SHP77 treated with DMSO at 0.1 percent for 48 hours (cell line): Measurements from ENCODE around the gene LAMA2.
"Not testable (repeated sequence)": the region's sequence is repeated elsewhere in the genome, so short reads cannot be mapped to it uniquely, and the experiment has no call there.

ENCODE experiments used
- DNase-seq: peaks from one replicate; lab custom pipeline; 2025; lab: John Stamatoyannopoulos, UW

LAMA2 gene

GRCh38 chr6:129130106-129130505 lies 247.2 kb downstream of the LAMA2 start:
- DNase-seq, result no peak

- no peak for DNase-seq
Measured at GRCh38 chr6:129130959-129131681, 248.2 kb downstream of the LAMA2 start.

- no peak for DNase-seq
Measured at GRCh38 chr6:129133770-129134192, 250.8 kb downstream of the LAMA2 start.

DNA sequence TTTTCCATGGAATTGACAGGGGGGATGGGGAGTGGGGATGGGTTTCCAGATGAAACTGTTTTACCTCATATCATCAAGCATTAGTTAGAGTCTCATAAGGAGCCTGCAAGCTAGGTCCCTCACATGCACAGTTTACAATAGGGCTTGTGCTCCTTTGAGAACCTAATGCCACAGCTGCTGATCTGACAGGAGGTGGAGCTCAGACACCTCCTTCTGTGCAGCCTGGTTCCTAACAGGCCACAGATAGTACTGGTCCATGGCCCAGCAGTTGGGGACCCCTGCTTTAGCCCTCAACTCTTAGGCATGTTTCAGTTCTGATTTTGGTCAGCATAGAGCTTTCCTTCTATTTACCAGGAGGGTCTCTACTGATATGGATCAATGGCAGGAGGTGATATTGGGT lies 251.6 kb downstream of the LAMA2 start:
- DNase-seq, result no peak

GRCh38 chr6:129135451-129135850 lies 252.5 kb downstream of the LAMA2 start:
- no peak for DNase-seq

GRCh38 chr6:129136751-129137150 lies 253.8 kb downstream of the LAMA2 start:
- DNase-seq, result no peak

- no peak for DNase-seq
Measured at GRCh38 chr6:129138739-129139405, 255.9 kb downstream of the LAMA2 start.

- no peak for DNase-seq
Measured at GRCh38 chr6:129140526-129140925, 257.6 kb downstream of the LAMA2 start.

DNA sequence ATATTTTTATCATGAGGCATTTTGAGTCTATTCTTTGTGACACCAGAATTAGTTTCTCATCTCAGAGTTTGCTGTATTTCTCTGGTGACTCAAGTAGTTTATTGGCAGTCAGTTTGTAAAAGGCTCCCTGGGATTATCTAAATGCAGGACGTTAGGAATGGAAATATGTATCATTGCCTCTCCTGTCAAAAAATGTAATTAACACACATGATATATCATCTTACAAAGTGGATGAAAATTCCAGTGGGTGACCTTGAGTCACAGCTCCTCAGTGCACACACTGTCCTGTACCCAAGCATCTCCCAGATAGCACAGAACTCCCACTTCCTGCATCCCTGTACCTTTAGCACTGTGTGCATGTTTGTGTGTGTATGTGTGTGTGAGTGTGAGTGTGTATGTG lies 258.6 kb downstream of the LAMA2 start:
- DNase-seq, result no peak

DNA sequence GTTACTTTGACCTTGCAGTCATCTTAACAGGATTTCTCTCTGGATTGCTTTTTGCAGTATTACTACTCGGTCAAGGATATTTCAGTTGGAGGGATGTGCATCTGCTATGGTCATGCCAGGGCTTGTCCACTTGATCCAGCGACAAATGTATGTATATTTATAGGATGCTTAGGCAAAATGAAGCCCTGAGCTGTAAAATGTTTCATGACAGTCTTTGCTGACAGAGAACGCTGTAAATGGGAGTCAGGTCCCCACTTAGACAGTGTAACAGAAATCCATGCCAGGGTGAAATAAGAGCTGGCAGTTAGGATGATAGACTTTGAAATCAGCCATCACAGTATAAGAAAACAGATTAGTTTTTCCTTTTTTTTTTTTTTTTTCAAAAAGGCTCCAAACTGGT lies 264.0 kb downstream of the LAMA2 start:
- no peak for DNase-seq

- DNase-seq, result no peak
Measured at GRCh38 chr6:129150507-129150906, 267.6 kb downstream of the LAMA2 start.

DNA sequence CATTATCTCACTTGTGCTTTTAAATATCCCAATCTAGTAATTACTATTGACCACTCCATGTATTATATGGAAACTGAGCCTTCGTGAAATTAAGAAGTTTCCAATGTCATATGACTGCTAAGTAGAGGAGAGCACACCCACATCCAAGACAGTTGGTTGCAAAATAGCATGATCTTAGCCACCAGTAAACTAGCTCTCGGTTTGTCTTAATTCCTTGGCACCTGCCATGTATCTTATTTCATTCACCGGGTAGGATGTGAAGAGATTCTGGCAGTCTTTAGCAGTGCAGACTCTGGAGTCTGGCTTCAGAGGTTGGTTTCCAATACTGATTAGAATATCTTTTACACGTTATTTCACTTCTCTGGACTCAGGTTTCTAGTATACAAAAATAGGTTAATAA lies 270.3 kb downstream of the LAMA2 start:
- no peak for DNase-seq

- DNase-seq, result not testable (repeated sequence)
Measured at GRCh38 chr6:129159242-129159641, 276.3 kb downstream of the LAMA2 start.

- DNase-seq, result no peak
Measured at GRCh38 chr6:129162605-129163004, 279.7 kb downstream of the LAMA2 start.

DNA sequence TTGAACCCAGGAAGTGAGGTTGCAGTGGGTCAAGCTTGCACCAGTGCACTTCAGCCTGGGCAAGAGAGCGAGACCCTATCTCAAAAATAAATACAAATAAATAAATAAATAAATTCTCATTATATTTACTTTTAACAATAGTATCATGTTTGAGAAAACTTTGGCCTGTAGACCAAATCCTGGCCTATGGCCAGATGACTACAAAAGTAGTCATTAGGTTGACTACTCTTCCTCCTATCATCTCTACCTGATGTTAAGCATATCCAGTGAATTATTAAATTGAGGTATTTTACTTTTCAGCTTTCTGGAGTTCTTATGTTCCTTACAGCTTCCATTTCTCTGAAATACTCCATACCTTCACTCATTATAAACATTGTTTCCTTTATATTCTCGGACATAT lies 280.6 kb downstream of the LAMA2 start:
- no peak for DNase-seq

DNA sequence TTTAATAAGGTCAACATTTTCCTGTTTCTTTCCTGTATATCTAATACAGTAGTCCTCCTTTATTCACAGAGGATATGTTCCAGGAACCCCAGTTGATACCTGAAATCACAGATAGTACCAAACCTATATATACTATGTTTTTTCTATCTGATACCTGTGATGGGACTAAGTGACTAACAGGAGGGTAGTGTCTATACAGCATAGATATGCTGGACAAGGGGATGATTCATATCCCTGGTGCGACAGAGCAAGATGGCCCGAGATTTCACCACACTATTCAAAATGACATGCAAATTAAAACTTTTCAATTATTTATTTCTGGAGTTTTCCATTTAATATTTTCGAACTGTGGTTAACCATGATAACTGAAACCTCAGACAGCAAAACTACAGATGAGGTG lies 281.1 kb downstream of the LAMA2 start:
- no peak for DNase-seq

DNA sequence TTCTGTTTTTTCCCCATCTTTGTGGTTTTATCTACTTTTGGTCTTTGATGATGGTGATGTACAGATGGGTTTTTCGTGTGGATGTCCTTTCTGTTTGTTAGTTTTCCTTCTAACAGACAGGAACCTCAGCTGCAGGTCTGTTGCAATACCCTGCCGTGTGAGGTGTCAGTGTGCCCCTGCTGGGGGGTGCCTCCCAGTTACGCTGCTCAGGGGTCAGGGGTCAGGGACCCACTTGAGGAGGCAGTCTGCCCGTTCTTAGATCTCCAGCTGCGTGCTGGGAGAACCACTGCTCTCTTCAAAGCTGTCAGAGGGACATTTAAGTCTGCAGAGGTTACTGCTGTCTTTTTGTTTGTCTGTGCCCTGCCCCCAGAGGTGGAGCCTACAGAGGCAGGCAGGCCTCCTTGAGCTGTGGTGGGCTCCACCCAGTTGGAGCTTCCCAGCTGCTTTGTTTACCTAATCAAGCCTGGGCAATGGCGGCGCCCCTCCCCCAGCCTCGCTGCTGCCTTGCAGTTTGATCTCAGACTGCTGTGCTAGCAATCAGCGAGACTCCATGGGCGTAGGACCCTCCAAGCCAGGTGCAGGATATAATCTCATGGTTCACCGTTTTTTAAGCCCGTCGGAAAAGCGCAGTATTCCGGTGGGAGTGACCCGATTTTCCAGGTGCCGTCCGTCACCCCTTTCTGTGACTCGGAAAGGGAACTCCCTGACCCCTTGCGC lies 289.5 kb downstream of the LAMA2 start:
- not testable (repeated sequence) for DNase-seq

DNA sequence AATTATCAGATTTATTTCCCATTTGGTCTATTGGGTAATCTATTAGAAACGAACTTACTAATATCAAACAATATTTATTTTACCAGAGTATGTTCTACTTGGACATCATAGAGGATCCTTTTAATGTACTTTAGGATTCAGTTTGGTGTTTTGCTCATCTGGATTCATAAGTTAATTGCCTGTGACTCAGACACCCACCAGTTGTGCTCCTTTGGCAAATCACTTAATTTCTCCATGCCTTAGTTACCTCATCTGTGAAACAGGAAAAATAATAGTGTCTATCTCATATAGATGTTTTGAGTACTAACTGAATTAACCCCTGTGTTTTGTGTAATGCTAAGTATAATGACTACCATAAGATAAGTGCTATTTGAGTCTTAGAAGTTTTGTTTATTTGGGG lies 292.1 kb downstream of the LAMA2 start:
- DNase-seq, result no peak

- no peak for DNase-seq
Measured at GRCh38 chr6:129177801-129178200, 294.9 kb downstream of the LAMA2 start.

DNA sequence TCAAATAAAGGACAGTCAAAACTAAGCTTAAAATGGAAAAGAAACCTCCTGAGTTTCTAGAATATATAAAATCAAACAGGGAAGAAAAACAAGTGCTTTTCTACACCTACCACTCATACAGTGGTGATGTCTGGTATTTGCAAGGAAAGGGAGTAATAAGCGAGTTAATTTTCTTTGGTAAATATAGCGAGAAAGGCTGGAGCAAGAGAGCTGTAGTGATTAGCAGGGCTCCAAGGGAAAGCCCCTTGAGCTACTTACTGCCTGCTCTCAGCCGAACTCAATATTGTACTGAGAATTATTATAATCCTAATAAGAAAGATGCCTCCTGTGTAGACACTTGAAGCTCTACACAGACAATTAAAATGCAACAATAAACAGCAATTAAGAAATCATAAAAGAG lies 296.3 kb downstream of the LAMA2 start:
- no peak for DNase-seq

- no peak for DNase-seq
Measured at GRCh38 chr6:129181001-129181400, 298.1 kb downstream of the LAMA2 start.

GRCh38 chr6:129183187-129183591 lies 300.3 kb downstream of the LAMA2 start:
- DNase-seq, result no peak

DNA sequence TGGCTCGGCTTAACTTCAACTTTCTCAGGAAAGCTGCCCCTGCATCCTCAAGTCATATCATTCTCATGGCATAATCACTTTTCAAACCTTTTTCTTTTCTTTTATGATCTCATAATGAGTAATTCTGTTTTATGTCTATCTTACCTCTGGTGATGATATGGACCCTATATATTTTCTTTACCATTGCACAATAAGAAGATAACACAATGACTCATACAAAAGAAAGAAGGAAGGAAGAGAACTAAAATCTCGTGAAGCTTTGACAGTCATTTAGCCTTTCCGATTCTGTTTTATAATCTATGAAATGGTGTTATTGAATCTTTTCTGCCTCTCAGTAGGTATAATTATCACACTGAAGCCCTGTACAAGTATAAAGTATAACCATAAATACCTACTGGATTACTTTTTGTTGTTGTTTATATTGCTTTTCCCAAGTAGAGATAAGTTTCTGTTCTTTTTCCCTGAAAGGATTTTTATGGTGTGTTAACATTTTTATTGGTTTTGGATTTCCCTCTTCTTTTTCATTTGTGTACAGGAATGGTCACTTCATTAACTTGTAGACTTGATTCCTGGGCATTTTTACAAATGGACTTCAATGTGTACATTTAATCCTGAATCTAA lies 300.9 kb downstream of the LAMA2 start:
- DNase-seq, result no peak
